Neuronal stem cell (in vitro differentiated cells): ENCODE results near the gene PTPRD.

Experiments
- DNase-seq: peaks from one replicate; pipeline ENCODE4 v3.0.0-alpha.2; 2013; ENCODE audit warnings: low spot score
- H2AFZ ChIP-seq: one replicate; pipeline ENCODE4 v1.6.1; 2013; ENCODE audit warnings: mild to moderate bottlenecking, low read length, inconsistent platforms
- H2AK5ac ChIP-seq: 2 replicates; pipeline ENCODE4 v1.6.1; 2013; ENCODE audit warnings: low read depth, mild to moderate bottlenecking, inconsistent platforms, low read length, moderate library complexity, mixed read lengths
- H2BK120ac ChIP-seq: 2 replicates; pipeline ENCODE4 v1.6.1; 2013; ENCODE audit warnings: low read depth, mild to moderate bottlenecking, inconsistent platforms, low read length, moderate library complexity, mixed read lengths
- H2BK12ac ChIP-seq: one replicate; pipeline ENCODE4 v1.6.1; 2013; ENCODE audit warnings: low read length, inconsistent platforms
- H2BK15ac ChIP-seq: 2 replicates; pipeline ENCODE4 v1.6.1; 2013; ENCODE audit warnings: mild to moderate bottlenecking, low read length, inconsistent platforms, mixed read lengths
- H2BK5ac ChIP-seq: one replicate; pipeline ENCODE4 v1.6.1; 2013; ENCODE audit warnings: inconsistent platforms, mild to moderate bottlenecking, low read length, moderate library complexity
- H3K14ac ChIP-seq: one replicate; pipeline ENCODE4 v1.6.1; 2013; ENCODE audit warnings: low read length, inconsistent platforms
- H3K18ac ChIP-seq: 2 replicates; pipeline ENCODE4 v1.6.1; 2013; ENCODE audit warnings: low read length, inconsistent platforms
- H3K23ac ChIP-seq: 2 replicates; pipeline ENCODE4 v1.6.1; 2013; ENCODE audit warnings: low read depth, mild to moderate bottlenecking, mixed read lengths, low read length, inconsistent platforms; ENCODE audit not compliant: poor library complexity
- H3K27ac ChIP-seq: replicated peaks from 3 replicates; pipeline ENCODE4 v1.5.1; 2013; ENCODE audit warnings: low read length, inconsistent platforms
- H3K27me3 ChIP-seq, 3 experiments: 2 replicates each; pipeline ENCODE4 v1.6.1; 2013; ENCODE audit warnings: low read length in 3 of 3, mild to moderate bottlenecking in 2 of 3, inconsistent platforms in 1 of 3, low read depth in 1 of 3, mixed read lengths in 1 of 3, moderate library complexity in 1 of 3; ENCODE audit not compliant: control insufficient read depth in 3 of 3, insufficient read depth in 3 of 3
- H3K36me3 ChIP-seq, 2 donors: replicated peaks in 1 of 2; 2 replicates each; pipeline ENCODE4 v1.6.1; 2013; ENCODE audit warnings: low read length in 2 of 2; ENCODE audit not compliant: control insufficient read depth in 2 of 2, insufficient read depth in 2 of 2
- H3K4ac ChIP-seq: 2 replicates; pipeline ENCODE4 v1.6.1; 2013; ENCODE audit warnings: inconsistent platforms, mild to moderate bottlenecking, low read length, moderate library complexity
- H3K4me1 ChIP-seq, 2 donors: 1 replicate in 1 of 2; 2 replicates in 1 of 2; pipeline ENCODE4 v1.6.1; 2013; ENCODE audit warnings: low read length in 2 of 2, low read depth in 1 of 2; ENCODE audit not compliant: control insufficient read depth in 2 of 2, insufficient read depth in 1 of 2
- H3K4me2 ChIP-seq: one replicate; pipeline ENCODE4 v1.6.1; 2013; ENCODE audit warnings: mild to moderate bottlenecking, low read length, inconsistent platforms; ENCODE audit not compliant: insufficient read depth, poor library complexity, severe bottlenecking
- H3K4me3 ChIP-seq, 2 donors: 2 replicates each; pipeline ENCODE4 v1.5.1; 2013; ENCODE audit warnings: low read length in 2 of 2, mild to moderate bottlenecking in 2 of 2, inconsistent platforms in 1 of 2, moderate library complexity in 1 of 2
- H3K79me1 ChIP-seq: one replicate; pipeline ENCODE4 v1.6.1; 2013; ENCODE audit warnings: low read depth, mild to moderate bottlenecking, inconsistent platforms, low read length, moderate library complexity
- H3K9ac ChIP-seq: one replicate; pipeline ENCODE4 v1.6.1; 2013; ENCODE audit warnings: mild to moderate bottlenecking, low read depth, low read length, inconsistent platforms; ENCODE audit not compliant: poor library complexity
- H3K9me3 ChIP-seq, 2 donors: replicated peaks in 1 of 2; 2 replicates each; pipeline versions ENCODE3 to v1.6.1; 2013; ENCODE audit warnings: low read length in 2 of 2, mild to moderate bottlenecking in 2 of 2, inconsistent platforms in 1 of 2, low read depth in 1 of 2, mixed read lengths in 1 of 2, moderate library complexity in 1 of 2; ENCODE audit not compliant: control insufficient read depth in 2 of 2, insufficient read depth in 1 of 2
- H4K8ac ChIP-seq: one replicate; pipeline ENCODE4 v1.6.1; 2013; ENCODE audit warnings: low read depth, mild to moderate bottlenecking, inconsistent platforms, low read length, moderate library complexity
- H4K91ac ChIP-seq: one replicate; pipeline ENCODE4 v1.6.1; 2013; ENCODE audit warnings: low read length, low read depth, mild to moderate bottlenecking, inconsistent platforms; ENCODE audit not compliant: poor library complexity
- WGBS, 2 donors: extraction: QIAGEN DNeasy Blood & Tissue Kit; methylation state at CpG; one replicate each; pipeline ENCODE4 v1.1.7; 2013; ENCODE audit warnings: missing lambda C conversion rate in 2 of 2, mixed read lengths in 1 of 2; ENCODE audit not compliant: insufficient read length in 2 of 2, insufficient replicate concordance in 1 of 2; ENCODE audit errors: extremely low coverage in 2 of 2; 5-methylcytosine and 5-hydroxymethylcytosine counted together

The PTPRD gene

DNA sequence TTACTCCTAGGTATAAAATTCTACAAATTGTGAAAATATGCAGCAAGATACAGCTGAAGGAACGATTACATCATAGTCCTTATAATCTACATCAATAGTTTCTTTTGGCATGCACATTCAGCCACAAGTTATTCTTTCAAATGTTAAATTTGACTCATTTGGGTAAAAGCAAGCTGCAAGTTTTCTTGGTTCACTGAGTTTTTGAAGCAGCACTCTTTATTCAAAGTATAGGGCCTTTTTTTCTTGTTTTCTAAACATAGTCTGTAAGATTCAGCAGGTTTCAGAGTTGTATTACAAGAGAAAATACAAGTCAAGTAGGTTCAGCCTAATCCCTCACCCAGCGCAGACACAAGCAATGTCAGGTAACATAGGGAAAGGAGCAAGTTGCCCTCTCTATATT, 981.5 kb downstream of the PTPRD start:
- Histone ChIP-seq H4K8ac (no peak overlapping the region), H3K4ac (no peak overlapping the region), H3K9me3 (no peaks in the 10 kb centered on the region), H3K4me1 (no peaks in the 10 kb centered on the region), H3K4me3 (no peak overlapping the region), H3K9ac (no peak overlapping the region), H3K27ac (no peak overlapping the region), H3K27me3 (no peaks in the 10 kb centered on the region), H2AFZ (no peak overlapping the region), H2BK120ac (no peak overlapping the region), H2BK5ac (no peak overlapping the region), H3K79me1 (no peaks in the 10 kb centered on the region), H2AK5ac (no peak overlapping the region), H3K23ac (no peak overlapping the region), H3K14ac (no peak overlapping the region), H3K18ac (no peak overlapping the region), H2BK12ac (no peak overlapping the region), H3K4me2 (no peak overlapping the region), H3K36me3 (no peaks in the 10 kb centered on the region), H2BK15ac (no peak overlapping the region), H4K91ac (no peak overlapping the region)
- no peak for DNase-seq
- no CpG with 5 or more reads among the region's 2 CpGs for WGBS, 2 donors

DNA sequence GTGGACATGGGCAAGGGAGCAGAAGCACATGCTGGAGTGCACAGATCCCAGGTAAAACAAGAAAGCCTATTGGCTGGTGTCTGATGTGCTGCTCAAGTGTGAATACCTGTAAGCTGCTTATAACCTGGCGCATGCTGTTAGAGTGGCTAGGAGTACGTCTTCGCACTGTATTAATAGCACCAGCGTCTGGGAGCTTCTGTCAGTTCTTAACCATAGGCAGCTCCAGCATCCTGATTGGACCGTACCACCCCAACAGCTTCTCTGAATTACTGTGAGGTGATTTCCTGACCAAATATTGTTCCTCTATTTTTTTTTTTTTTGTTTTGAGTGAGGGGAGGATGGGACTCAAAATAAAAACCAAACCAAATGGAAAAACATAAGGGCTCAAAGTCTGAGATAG, 987.6 kb downstream of the PTPRD start:
- Histone ChIP-seq H3K4me1 (no peaks in the 10 kb centered on the region), H3K4ac (no peak overlapping the region), H2AK5ac (no peak overlapping the region), H4K91ac (no peak overlapping the region), H3K79me1 (no peaks in the 10 kb centered on the region), H3K4me2 (no peak overlapping the region), H2BK15ac (no peak overlapping the region), H2AFZ (no peak overlapping the region), H3K14ac (no peak overlapping the region), H4K8ac (no peak overlapping the region), H3K36me3 (no peaks in the 10 kb centered on the region), H3K23ac (no peak overlapping the region), H3K9me3 (no peaks in the 10 kb centered on the region), H2BK12ac (no peak overlapping the region), H3K27me3 (no peaks in the 10 kb centered on the region), H3K4me3 (no peak overlapping the region), H3K9ac (no peak overlapping the region), H2BK120ac (no peak overlapping the region), H3K18ac (no peak overlapping the region), H3K27ac (no peak overlapping the region), H2BK5ac (no peak overlapping the region)
- no peak for DNase-seq
- WGBS, 2 donors: no CpG with 5 or more reads among the region's 5 CpGs

- no peak overlapping the region for H2BK15ac ChIP-seq
- H3K4me2 ChIP-seq: no peak overlapping the region
- no peak overlapping the region for H3K14ac ChIP-seq
- H3K27ac ChIP-seq: no peak overlapping the region
- whole genome bisulfite sequencing, 2 donors: no CpG with 5 or more reads among the region's 2 CpGs
- no peak overlapping the region for H2BK12ac ChIP-seq
- no peak overlapping the region for H4K91ac ChIP-seq
- H3K27me3 ChIP-seq: no peaks in the 10 kb centered on the region
- H4K8ac ChIP-seq: no peak overlapping the region
- H3K18ac ChIP-seq: no peak overlapping the region
- H2AFZ ChIP-seq: no peak overlapping the region
- H2BK5ac ChIP-seq: no peak overlapping the region
- no peak overlapping the region for H3K4ac ChIP-seq
- no peak overlapping the region for H3K23ac ChIP-seq
- H2BK120ac ChIP-seq: no peak overlapping the region
- H3K9ac ChIP-seq: no peak overlapping the region
- no peaks in the 10 kb centered on the region for H3K9me3 ChIP-seq
- DNase-seq: no peak
- H3K36me3 ChIP-seq: no peaks in the 10 kb centered on the region
- H3K4me3 ChIP-seq: no peak overlapping the region
- no peaks in the 10 kb centered on the region for H3K4me1 ChIP-seq
- H3K79me1 ChIP-seq: no peaks in the 10 kb centered on the region
- no peak overlapping the region for H2AK5ac ChIP-seq
Measured at GRCh38 chr9:9623506-9623905, 989.3 kb downstream of the PTPRD start.

- Histone ChIP-seq H3K4me2 (no peak overlapping the region), H3K23ac (no peak overlapping the region), H3K27me3 (no peaks in the 10 kb centered on the region), H3K4me1 (no peaks in the 10 kb centered on the region), H3K79me1 (no peaks in the 10 kb centered on the region), H2BK5ac (no peak overlapping the region), H3K9me3 (no peaks in the 10 kb centered on the region), H3K27ac (no peak overlapping the region), H4K91ac (no peak overlapping the region), H2AFZ (no peak overlapping the region), H3K9ac (no peak overlapping the region), H3K14ac (no peak overlapping the region), H3K18ac (no peak overlapping the region), H2BK12ac (no peak overlapping the region), H3K4me3 (no peak overlapping the region), H2BK15ac (no peak overlapping the region), H2AK5ac (no peak overlapping the region), H4K8ac (no peak overlapping the region), H2BK120ac (no peak overlapping the region), H3K4ac (no peak overlapping the region), H3K36me3 (no peaks in the 10 kb centered on the region)
- no CpG with 5 or more reads among the region's 5 CpGs for WGBS, 2 donors
- DNase-seq: no peak
Measured at GRCh38 chr9:9621355-9621940, 991.4 kb downstream of the PTPRD start.
